T-helper 2 cell treated with Interferon-gamma antibody and Interleukin-4, amounts not matched to agents 100 ng/mL and 5 ng/mL, for 36 hours (primary cell): ENCODE results near the gene IFITM1. TPM values are rescaled to one million over a fixed set of nuclear protein-coding genes. Genes with fewer than 3 reads are reported as not detected.

Source experiments
- intact Hi-C: fragments of 100-400 bp; cut with micrococcal nuclease; formaldehyde crosslinking; loops from one replicate; pipeline ENCODE4 v1.15.1; 2023
- total RNA-seq: library from RNA; stranded (reverse); gene quantifications from 2 replicates; pipeline ENCODE4 v1.2.3, GENCODE V29; 2022

The IFITM1 gene
- total RNA-seq, 1 donor from 2014 or later = 724 TPM

GRCh38 chr11:293852-294661 is 19.8 kb upstream of the IFITM1 start:
- intact Hi-C loops = no loop called here

GRCh38 chr11:294780-295179 is 19.1 kb upstream of the IFITM1 start:
- intact Hi-C loops = no loop called here

GRCh38 chr11:295351-296170 is 18.3 kb upstream of the IFITM1 start:
- intact Hi-C loops = no loop called here

- intact Hi-C loops = no loop called here
These were observed 17.4 kb upstream of the IFITM1 start for GRCh38 chr11:296171-297050.

- intact Hi-C loops = no loop called here
These were observed 16.7 kb upstream of the IFITM1 start for GRCh38 chr11:297051-297585.

GRCh38 chr11:297586-298405 is 16.0 kb upstream of the IFITM1 start:
- intact Hi-C loops = no loop called here

GRCh38 chr11:298406-299065 is 15.3 kb upstream of the IFITM1 start:
- intact Hi-C loops = no loop called here

- intact Hi-C loops = no loop called here
These were observed 14.6 kb upstream of the IFITM1 start, which contains the start of gene IFITM5 for GRCh38 chr11:299081-299891. TSS of gene IFITM5 (minus strand) at chr11:299526. CDS start at chr11:299490, 36 bp downstream.

- intact Hi-C loops = no loop called here
These were observed 13.7 kb upstream of the IFITM1 start for GRCh38 chr11:299951-300735.

GRCh38 chr11:303363-303762 is 10.5 kb upstream of the IFITM1 start:
- intact Hi-C loops = no loop called here

- intact Hi-C loops = no loop called here
These were observed 9.8 kb upstream of the IFITM1 start for GRCh38 chr11:304061-304506.

GRCh38 chr11:304915-305843 is 8.7 kb upstream of the IFITM1 start:
- intact Hi-C loops = no loop called here

GRCh38 chr11:305844-306211 is 8.0 kb upstream of the IFITM1 start:
- intact Hi-C loops = no loop called here

GRCh38 chr11:306645-307371 is 7.0 kb upstream of the IFITM1 start:
- intact Hi-C loops = no loop called here

- intact Hi-C loops = loop anchor here (1.0 kb wide), 1 partner anchor 100 kb away; no protein-coding TSS in a partner anchor
These were observed 5.8 kb upstream of the IFITM1 start, which contains the start of gene IFITM2 for GRCh38 chr11:307766-308708. TSS of gene IFITM2 (plus strand) at chr11:307816. CDS start at chr11:308193, 377 bp downstream.
